RWPE2 (cell line): ENCODE measurements around the gene GRIK3.

ENCODE experiments used
- ATAC-seq: fragments of 200-7000 bp; cut with Tn5 transposase; 3 replicates; pipeline ENCODE4 v1.9.1; 2021; ENCODE audit warnings: low read depth
- DNase-seq: peaks from one replicate; pipeline ENCODE4 v3.0.0-alpha.2; 2020; ENCODE audit warnings: low spot score
- H3K27ac ChIP-seq: fragments of 450-650 bp; 2 replicates; pipeline ENCODE4 v1.5.1; 2017; ENCODE audit warnings: mild to moderate bottlenecking; ENCODE audit not compliant: poor library complexity, severe bottlenecking
- H3K27me3 ChIP-seq: fragments of 250-450 bp; sonication (Bioruptor Pico); 2 replicates; pipeline ENCODE4 v1.5.1; 2021; ENCODE audit warnings: mild to moderate bottlenecking, moderate library complexity; ENCODE audit not compliant: insufficient read depth, poor library complexity, severe bottlenecking
- H3K36me3 ChIP-seq: fragments of 250-450 bp; sonication (Bioruptor Pico); 2 replicates; pipeline ENCODE4 v1.5.1; 2020; ENCODE audit warnings: low read depth, mild to moderate bottlenecking, moderate library complexity
- H3K4me1 ChIP-seq: fragments of 250-450 bp; sonication (Bioruptor Pico); 2 replicates; pipeline ENCODE4 v1.5.1; 2021; ENCODE audit warnings: mild to moderate bottlenecking, moderate library complexity; ENCODE audit not compliant: insufficient read depth, poor library complexity, severe bottlenecking
- H3K4me3 ChIP-seq: fragments of 250-450 bp; sonication (Bioruptor Pico); 2 replicates; pipeline ENCODE4 v1.5.1; 2021; ENCODE audit warnings: mild to moderate bottlenecking, moderate library complexity; ENCODE audit not compliant: severe bottlenecking
- H3K9me3 ChIP-seq: fragments of 250-450 bp; sonication (Bioruptor Pico); 2 replicates; pipeline ENCODE4 v1.5.1; 2021; ENCODE audit warnings: mild to moderate bottlenecking, moderate library complexity; ENCODE audit not compliant: severe bottlenecking
- TF ChIP-seq, protein P1 (sequence below): fragments of 450-650 bp; IDR thresholded peaks from one replicate; pipeline ENCODE4 v1.5.1; 2017; ENCODE audit warnings: mild to moderate bottlenecking, moderate library complexity; ENCODE audit not compliant: poor library complexity, severe bottlenecking

The GRIK3 gene

DNA sequence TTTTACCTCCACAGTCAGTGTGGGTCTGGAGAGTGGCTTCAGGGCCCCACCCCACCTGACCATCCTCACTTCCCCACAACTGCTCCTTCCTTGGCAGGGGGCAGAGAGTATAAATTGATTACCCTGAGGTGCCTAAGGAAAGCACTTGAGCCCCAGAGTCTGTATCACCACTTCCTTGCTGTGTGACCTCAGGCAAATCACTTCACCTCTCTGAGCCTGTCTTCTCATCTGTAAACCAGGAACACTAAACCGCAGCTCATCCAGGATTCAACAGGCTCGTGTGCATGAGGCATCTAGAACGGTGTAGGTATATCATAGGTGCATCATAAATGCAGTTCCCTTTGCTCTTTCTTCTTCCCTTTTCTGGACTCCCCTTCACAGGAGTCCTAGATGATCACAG is 43.4 kb downstream of the GRIK3 start:
- Histone ChIP-seq H3K4me1 (no peaks in the 10 kb centered on the region), H3K9me3 (no peaks in the 10 kb centered on the region), H3K4me3 (no peak overlapping the region), H3K27ac (no peak overlapping the region), H3K36me3 (no peaks in the 10 kb centered on the region), H3K27me3 (peaks cover 23% of the 10 kb centered on the region)
- TF ChIP-seq, protein P1, sequence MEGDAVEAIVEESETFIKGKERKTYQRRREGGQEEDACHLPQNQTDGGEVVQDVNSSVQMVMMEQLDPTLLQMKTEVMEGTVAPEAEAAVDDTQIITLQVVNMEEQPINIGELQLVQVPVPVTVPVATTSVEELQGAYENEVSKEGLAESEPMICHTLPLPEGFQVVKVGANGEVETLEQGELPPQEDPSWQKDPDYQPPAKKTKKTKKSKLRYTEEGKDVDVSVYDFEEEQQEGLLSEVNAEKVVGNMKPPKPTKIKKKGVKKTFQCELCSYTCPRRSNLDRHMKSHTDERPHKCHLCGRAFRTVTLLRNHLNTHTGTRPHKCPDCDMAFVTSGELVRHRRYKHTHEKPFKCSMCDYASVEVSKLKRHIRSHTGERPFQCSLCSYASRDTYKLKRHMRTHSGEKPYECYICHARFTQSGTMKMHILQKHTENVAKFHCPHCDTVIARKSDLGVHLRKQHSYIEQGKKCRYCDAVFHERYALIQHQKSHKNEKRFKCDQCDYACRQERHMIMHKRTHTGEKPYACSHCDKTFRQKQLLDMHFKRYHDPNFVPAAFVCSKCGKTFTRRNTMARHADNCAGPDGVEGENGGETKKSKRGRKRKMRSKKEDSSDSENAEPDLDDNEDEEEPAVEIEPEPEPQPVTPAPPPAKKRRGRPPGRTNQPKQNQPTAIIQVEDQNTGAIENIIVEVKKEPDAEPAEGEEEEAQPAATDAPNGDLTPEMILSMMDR: no peak
- DNase-seq (no peak), ATAC-seq (no peak)

DNA sequence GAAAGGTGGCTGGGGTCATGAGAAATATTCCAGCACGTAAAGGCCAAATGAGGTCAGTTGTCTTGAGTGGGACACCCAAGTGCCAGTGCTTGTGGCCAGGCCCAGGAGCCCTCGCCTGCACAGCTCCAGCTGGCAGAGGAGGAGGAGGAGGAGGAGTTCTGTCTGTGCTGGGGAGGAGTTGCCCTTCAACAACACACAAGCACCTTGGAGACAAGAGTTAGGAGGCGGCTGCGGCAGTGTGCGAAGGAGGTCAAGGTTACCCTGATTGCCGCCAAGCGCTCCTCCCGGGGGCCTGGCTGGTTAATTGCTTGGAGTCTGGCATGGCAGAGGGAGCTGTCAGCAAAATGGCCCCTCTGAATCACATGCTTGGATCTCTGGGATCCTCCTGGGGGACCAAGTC is 45.1 kb downstream of the GRIK3 start:
- no peak overlapping the region for H3K27ac ChIP-seq
- TF ChIP-seq, protein P1: no peak
- DNase-seq (no peak), ATAC-seq (no peak)
- peaks cover 23% of the 10 kb centered on the region for H3K27me3 ChIP-seq
- H3K4me3 ChIP-seq: no peak overlapping the region
- H3K4me1 ChIP-seq: no peaks in the 10 kb centered on the region
- no peaks in the 10 kb centered on the region for H3K36me3 ChIP-seq
- H3K9me3 ChIP-seq: no peaks in the 10 kb centered on the region

DNA sequence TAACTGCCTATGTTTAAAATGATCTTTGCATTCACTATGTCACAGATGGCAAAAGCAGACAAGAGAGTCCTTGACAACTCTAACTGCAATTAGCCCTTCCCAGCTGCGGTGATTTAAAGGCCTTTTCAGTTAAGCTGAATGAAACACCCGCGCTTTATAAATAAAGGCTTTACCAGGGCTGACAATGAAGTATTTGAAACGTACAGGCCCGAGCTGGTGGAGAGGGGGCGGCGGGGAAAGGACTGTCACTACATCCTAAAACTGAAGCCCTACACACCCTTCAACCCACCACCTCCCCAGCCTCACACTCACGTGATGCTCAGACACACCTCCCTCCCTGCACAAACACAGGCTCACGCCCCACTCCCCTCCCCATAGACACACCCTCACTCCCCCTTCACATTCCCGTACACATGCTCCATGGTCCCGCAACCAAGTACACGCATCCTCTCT is 45.5 kb downstream of the GRIK3 start:
- no peak for DNase-seq
- no peak overlapping the region for H3K27ac ChIP-seq
- no peaks in the 10 kb centered on the region for H3K4me1 ChIP-seq
- H3K36me3 ChIP-seq: no peaks in the 10 kb centered on the region
- H3K27me3 ChIP-seq: peaks cover 23% of the 10 kb centered on the region
- no peak for ATAC-seq
- TF ChIP-seq, protein P1: no peak
- no peaks in the 10 kb centered on the region for H3K9me3 ChIP-seq
- no peak overlapping the region for H3K4me3 ChIP-seq

DNA sequence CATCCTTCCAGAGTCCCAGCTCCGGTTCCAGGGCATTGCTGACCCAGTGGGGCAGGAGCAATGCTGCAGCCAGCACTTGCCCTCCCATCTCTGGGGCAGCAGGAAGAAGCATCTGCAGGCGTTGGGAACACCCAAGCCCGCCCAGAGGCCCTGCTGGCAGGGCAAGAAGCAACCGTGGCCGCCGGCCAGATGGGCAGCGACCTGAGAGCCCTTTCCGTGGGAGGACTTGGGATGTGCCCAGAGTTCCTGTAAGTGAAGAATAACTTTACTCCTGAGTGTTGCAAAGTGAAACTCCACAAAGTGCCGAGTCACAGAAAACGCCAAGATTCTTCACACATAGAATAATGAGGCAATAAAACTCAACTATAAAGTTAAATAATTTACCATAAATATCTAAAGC is 46.0 kb downstream of the GRIK3 start:
- peaks cover 23% of the 10 kb centered on the region for H3K27me3 ChIP-seq
- no peaks in the 10 kb centered on the region for H3K36me3 ChIP-seq
- no peak for ATAC-seq
- H3K27ac ChIP-seq: no peak overlapping the region
- H3K4me3 ChIP-seq: no peak overlapping the region
- H3K9me3 ChIP-seq: no peaks in the 10 kb centered on the region
- TF ChIP-seq, protein P1: no peak
- no peak for DNase-seq
- no peaks in the 10 kb centered on the region for H3K4me1 ChIP-seq

DNA sequence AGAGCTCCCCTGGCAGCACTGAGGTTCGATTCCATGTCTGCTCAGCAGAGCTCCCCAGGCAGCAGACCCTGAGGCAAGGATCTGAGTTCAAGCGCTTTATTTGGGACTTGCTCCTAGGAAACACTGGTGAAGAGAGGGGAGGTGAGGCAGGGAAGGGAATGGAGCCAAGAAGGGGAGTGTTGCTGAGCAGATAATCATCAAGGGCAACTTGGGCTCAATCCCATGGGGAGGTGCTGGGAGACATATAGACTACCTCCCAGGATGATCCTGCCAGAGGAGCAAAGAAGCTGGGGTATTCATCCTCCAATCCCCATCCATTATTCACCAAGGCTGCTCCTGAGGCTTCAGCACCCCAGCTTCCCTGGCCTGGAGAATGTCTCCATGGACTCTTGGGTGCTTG is 47.0 kb downstream of the GRIK3 start:
- Histone ChIP-seq H3K4me1 (no peaks in the 10 kb centered on the region), H3K27ac (no peak overlapping the region), H3K4me3 (no peak overlapping the region), H3K36me3 (no peaks in the 10 kb centered on the region), H3K9me3 (no peaks in the 10 kb centered on the region), H3K27me3 (peaks cover 23% of the 10 kb centered on the region)
- TF ChIP-seq, protein P1: no peak
- ATAC-seq (no peak), DNase-seq (no peak)
